Stomach smooth muscle (tissue), 2 donors: ENCODE measurements around the gene RPL3.

Source experiments
- H3K27ac ChIP-seq: one replicate; pipeline ENCODE4 v1.7.0; 2013; ENCODE audit warnings: mild to moderate bottlenecking, low read length, inconsistent platforms
- H3K27me3 ChIP-seq, 2 donors: one replicate each; pipeline ENCODE4 v1.7.0; 2013; ENCODE audit warnings: low read length in 2 of 2; ENCODE audit not compliant: insufficient read depth in 2 of 2, control insufficient read depth in 1 of 2
- H3K36me3 ChIP-seq, 2 donors: one replicate each; pipeline ENCODE4 v1.7.0; 2013; ENCODE audit warnings: low read length in 2 of 2; ENCODE audit not compliant: control insufficient read depth in 2 of 2, insufficient read depth in 2 of 2
- H3K4me1 ChIP-seq: one replicate; pipeline ENCODE4 v1.7.0; 2013; ENCODE audit warnings: low read length; ENCODE audit not compliant: control insufficient read depth, insufficient read depth
- H3K4me3 ChIP-seq, 2 donors: one replicate each; pipeline ENCODE4 v1.7.0; 2013; ENCODE audit warnings: low read length in 2 of 2
- H3K9ac ChIP-seq, 2 donors: one replicate each; pipeline ENCODE4 v1.7.0; 2013; ENCODE audit warnings: low read length in 2 of 2, mild to moderate bottlenecking in 1 of 2
- H3K9me3 ChIP-seq, 2 donors: one replicate each; pipeline ENCODE4 v1.7.0; 2013; ENCODE audit warnings: low read length in 2 of 2; ENCODE audit not compliant: control insufficient read depth in 2 of 2
- donor health status: healthy.
- donor health status: Pancreatic carcinoma.

Gene RPL3

GRCh38 chr22:39279170-39279850 lies 40.1 kb downstream of the RPL3 start:
- Histone ChIP-seq H3K4me1 (peaks cover 7% of the 10 kb centered on the region), H3K4me3 (no peak overlapping the region), H3K36me3 (no peaks in the 10 kb centered on the region), H3K9ac (no peak overlapping the region), H3K9me3 (peaks cover 0 to 11% of the 10 kb centered on the region in 2 donors), H3K27me3 (no peaks in the 10 kb centered on the region), H3K27ac (no peak overlapping the region)

- Histone ChIP-seq H3K9me3 (peaks cover 0 to 11% of the 10 kb centered on the region in 2 donors), H3K4me1 (peaks cover 3% of the 10 kb centered on the region), H3K27me3 (no peaks in the 10 kb centered on the region), H3K27ac (no peak overlapping the region), H3K4me3 (no peak overlapping the region), H3K36me3 (no peaks in the 10 kb centered on the region), H3K9ac (no peak overlapping the region)
These were observed 41.4 kb downstream of the RPL3 start for GRCh38 chr22:39278040-39278439.

GRCh38 chr22:39277142-39277607 lies 42.2 kb downstream of the RPL3 start:
- H3K4me1 ChIP-seq = no peaks in the 10 kb centered on the region
- H3K27me3 ChIP-seq = no peaks in the 10 kb centered on the region
- H3K27ac ChIP-seq = no peak overlapping the region
- H3K36me3 ChIP-seq = no peaks in the 10 kb centered on the region
- no peak overlapping the region for H3K4me3 ChIP-seq
- peaks cover 0 to 11% of the 10 kb centered on the region in 2 donors for H3K9me3 ChIP-seq
- H3K9ac ChIP-seq = no peak overlapping the region

- H3K36me3 ChIP-seq = no peaks in the 10 kb centered on the region
These were observed 42.8 kb downstream of the RPL3 start for GRCh38 chr22:39276440-39277141.

GRCh38 chr22:39275814-39276439 lies 43.5 kb downstream of the RPL3 start:
- Histone ChIP-seq H3K4me1 (no peaks in the 10 kb centered on the region), H3K9ac (no peak overlapping the region), H3K4me3 (no peak overlapping the region), H3K9me3 (peaks cover 0 to 13% of the 10 kb centered on the region in 2 donors), H3K36me3 (no peaks in the 10 kb centered on the region), H3K27ac (no peak overlapping the region), H3K27me3 (no peaks in the 10 kb centered on the region)

More at GRCh38 chr22:39276440-39277141, 42.8 kb downstream of the RPL3 start:
- Histone ChIP-seq H3K27ac (no peak overlapping the region), H3K4me3 (no peak overlapping the region), H3K9me3 (peaks cover 0 to 11% of the 10 kb centered on the region in 2 donors), H3K4me1 (no peaks in the 10 kb centered on the region), H3K27me3 (no peaks in the 10 kb centered on the region), H3K9ac (no peak overlapping the region)

- no peak overlapping the region for H3K27ac ChIP-seq
- H3K9me3 ChIP-seq = peaks cover 0 to 15% of the 10 kb centered on the region in 2 donors
- no peak overlapping the region for H3K4me3 ChIP-seq
- no peaks in the 10 kb centered on the region for H3K4me1 ChIP-seq
- H3K36me3 ChIP-seq = no peaks in the 10 kb centered on the region
- no peak overlapping the region for H3K9ac ChIP-seq
- no peaks in the 10 kb centered on the region for H3K27me3 ChIP-seq
These were observed 45.2 kb downstream of the RPL3 start for GRCh38 chr22:39273950-39274887.

- no peak overlapping the region for H3K4me3 ChIP-seq
- H3K9ac ChIP-seq = no peak overlapping the region
- no peaks in the 10 kb centered on the region for H3K36me3 ChIP-seq
- H3K27ac ChIP-seq = no peak overlapping the region
- peaks cover 0 to 4% of the 10 kb centered on the region in 2 donors for H3K9me3 ChIP-seq
- no peaks in the 10 kb centered on the region for H3K27me3 ChIP-seq
- H3K4me1 ChIP-seq = no peaks in the 10 kb centered on the region
These were observed 48.6 kb downstream of the RPL3 start for GRCh38 chr22:39270792-39271191.

GRCh38 chr22:39270280-39270679 lies 49.1 kb downstream of the RPL3 start:
- H3K4me3 ChIP-seq = no peak overlapping the region
- no peak overlapping the region for H3K27ac ChIP-seq
- H3K9me3 ChIP-seq = peaks cover 0 to 4% of the 10 kb centered on the region in 2 donors
- no peak overlapping the region for H3K9ac ChIP-seq
- H3K36me3 ChIP-seq = no peaks in the 10 kb centered on the region
- no peaks in the 10 kb centered on the region for H3K27me3 ChIP-seq
- no peaks in the 10 kb centered on the region for H3K4me1 ChIP-seq

DNA sequence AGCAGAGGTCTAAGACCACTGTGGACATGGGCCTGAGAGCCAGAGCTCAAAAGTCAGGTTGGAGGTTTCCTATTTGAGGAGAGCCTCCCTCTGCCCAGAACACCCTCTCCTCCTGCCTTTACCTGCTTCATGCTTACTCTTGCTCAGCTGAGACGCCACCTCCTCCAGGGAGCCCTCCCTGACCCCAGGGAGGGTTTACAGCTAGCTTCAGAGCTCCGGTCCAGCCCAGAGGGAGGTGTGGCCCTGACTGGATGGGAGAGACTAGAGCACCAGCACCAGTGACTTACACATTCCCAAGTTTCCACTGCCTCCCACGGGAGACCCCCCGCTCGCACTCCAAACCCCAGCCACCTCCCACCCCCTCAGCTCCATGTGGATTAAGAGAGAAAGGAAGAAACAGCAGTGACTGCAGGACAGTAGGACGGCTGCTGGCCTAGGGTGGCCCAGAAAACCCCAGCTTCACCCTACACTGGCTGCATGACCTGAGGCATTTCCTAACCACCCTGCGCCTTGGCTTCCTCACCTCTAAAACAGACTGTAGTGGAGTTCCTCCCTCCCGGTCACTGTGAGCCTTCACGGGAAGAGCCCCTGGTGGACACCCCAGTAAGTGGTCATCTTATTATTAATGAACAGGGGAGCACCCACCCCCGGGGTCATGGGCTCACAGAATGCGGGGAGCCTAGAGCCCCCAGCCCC lies 50.2 kb downstream of the RPL3 start:
- no peaks in the 10 kb centered on the region for H3K36me3 ChIP-seq
- no peak overlapping the region for H3K9ac ChIP-seq
- H3K4me3 ChIP-seq = no peak overlapping the region
- H3K27ac ChIP-seq = no peak overlapping the region
- H3K4me1 ChIP-seq = no peaks in the 10 kb centered on the region
- peaks cover 0 to 4% of the 10 kb centered on the region in 2 donors for H3K9me3 ChIP-seq
- no peaks in the 10 kb centered on the region for H3K27me3 ChIP-seq

- H3K27ac ChIP-seq = no peak overlapping the region
- no peaks in the 10 kb centered on the region for H3K36me3 ChIP-seq
- H3K27me3 ChIP-seq = peaks cover 0 to 2% of the 10 kb centered on the region in 2 donors
- H3K4me1 ChIP-seq = no peaks in the 10 kb centered on the region
- H3K9me3 ChIP-seq = peaks cover 0 to 4% of the 10 kb centered on the region in 2 donors
- no peak overlapping the region for H3K9ac ChIP-seq
- H3K4me3 ChIP-seq = no peak overlapping the region
These were observed 50.8 kb downstream of the RPL3 start for GRCh38 chr22:39268645-39269044.
